Panc1 (cell line): ENCODE data around the gene PKIB.

Experiments
- SIN3A ChIP-seq: IDR thresholded peaks from 2 replicates; pipeline ENCODE4 v1.6.1; 2012; ENCODE audit warnings: low read depth, mild to moderate bottlenecking, low read length, moderate library complexity, borderline replicate concordance; ENCODE audit not compliant: insufficient read depth
- TF ChIP-seq, protein P1 (sequence below): fragments of 450-650 bp; IDR thresholded peaks from 2 replicates; pipeline ENCODE4 v1.5.1; 2017; ENCODE audit warnings: mild to moderate bottlenecking

DNA sequence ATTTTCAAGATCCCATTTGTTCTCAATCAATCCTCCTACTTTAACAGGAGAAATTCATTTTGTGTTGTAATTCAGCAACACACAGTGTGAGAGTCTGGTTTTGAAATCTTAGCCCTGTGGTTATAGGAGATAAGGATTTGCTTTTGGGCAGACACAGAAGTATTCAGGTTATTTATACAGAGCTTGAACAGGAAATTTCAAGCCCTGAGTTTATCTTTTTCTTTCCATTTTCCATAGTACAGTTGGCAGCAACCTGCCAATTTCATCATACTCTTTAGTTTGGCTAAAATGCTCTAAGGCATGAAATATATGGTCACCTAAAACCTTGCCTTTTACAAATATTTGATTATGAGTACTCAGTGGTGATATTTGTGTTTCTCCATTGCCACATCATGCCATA lies 41.4 kb downstream of the PKIB start:
- TF ChIP-seq, protein P1, sequence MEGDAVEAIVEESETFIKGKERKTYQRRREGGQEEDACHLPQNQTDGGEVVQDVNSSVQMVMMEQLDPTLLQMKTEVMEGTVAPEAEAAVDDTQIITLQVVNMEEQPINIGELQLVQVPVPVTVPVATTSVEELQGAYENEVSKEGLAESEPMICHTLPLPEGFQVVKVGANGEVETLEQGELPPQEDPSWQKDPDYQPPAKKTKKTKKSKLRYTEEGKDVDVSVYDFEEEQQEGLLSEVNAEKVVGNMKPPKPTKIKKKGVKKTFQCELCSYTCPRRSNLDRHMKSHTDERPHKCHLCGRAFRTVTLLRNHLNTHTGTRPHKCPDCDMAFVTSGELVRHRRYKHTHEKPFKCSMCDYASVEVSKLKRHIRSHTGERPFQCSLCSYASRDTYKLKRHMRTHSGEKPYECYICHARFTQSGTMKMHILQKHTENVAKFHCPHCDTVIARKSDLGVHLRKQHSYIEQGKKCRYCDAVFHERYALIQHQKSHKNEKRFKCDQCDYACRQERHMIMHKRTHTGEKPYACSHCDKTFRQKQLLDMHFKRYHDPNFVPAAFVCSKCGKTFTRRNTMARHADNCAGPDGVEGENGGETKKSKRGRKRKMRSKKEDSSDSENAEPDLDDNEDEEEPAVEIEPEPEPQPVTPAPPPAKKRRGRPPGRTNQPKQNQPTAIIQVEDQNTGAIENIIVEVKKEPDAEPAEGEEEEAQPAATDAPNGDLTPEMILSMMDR: no peak
- TF ChIP-seq SIN3A: no peak
